Nephron (organoid): Measurements from ENCODE around the gene CLMN.

Source experiments
- H3K27ac Mint-ChIP-seq, 3 experiments: 2 replicates each; pipeline ENCODE4 v1.8.0; 2020; ENCODE audit warnings: mixed read lengths in 3 of 3, mild to moderate bottlenecking in 2 of 3, moderate library complexity in 1 of 3
- H3K27me3 Mint-ChIP-seq: 2 replicates; pipeline ENCODE4 v1.8.0; 2021; ENCODE audit warnings: low read depth, mild to moderate bottlenecking, moderate library complexity, mixed read lengths
- H3K36me3 Mint-ChIP-seq: 2 replicates; pipeline ENCODE4 v1.8.0; 2020; ENCODE audit warnings: low read depth, mixed read lengths
- H3K4me1 Mint-ChIP-seq: 2 replicates; pipeline ENCODE4 v1.8.0; 2020; ENCODE audit warnings: mixed read lengths
- H3K4me3 Mint-ChIP-seq, 3 experiments: 2 replicates each; pipeline ENCODE4 v1.8.0; 2020; ENCODE audit warnings: mild to moderate bottlenecking in 3 of 3, mixed read lengths in 3 of 3, moderate library complexity in 2 of 3
- H3K9me3 Mint-ChIP-seq: 2 replicates; pipeline ENCODE4 v1.8.0; 2020; ENCODE audit warnings: mixed read lengths
- TF ChIP-seq, protein P1 (sequence below), 3 experiments: fragments of 200-600 bp; sonication (generic); IDR thresholded peaks; one replicate each; pipeline ENCODE4 v1.5.0; 2021; ENCODE audit warnings: antibody characterized with exemption in 3 of 3; ENCODE audit not compliant: unreplicated experiment in 3 of 3

The CLMN gene

DNA sequence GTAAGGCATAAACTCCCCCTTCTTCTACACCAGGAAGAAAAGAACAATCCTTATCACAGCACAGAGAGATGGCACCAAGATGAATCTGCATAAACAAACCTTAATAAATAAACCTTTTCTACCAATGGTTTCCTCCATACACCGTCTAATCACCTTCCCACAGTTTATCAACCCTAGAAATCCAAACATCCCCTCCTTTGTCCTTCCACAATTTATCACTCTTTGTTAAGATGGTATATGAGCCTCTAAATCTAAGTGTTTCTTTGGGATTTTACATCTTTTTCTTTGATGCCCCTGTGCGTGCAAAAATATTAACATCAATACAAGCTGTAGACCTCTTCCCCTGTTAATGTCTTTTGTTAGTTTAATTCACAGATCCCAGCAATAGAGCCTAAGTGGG, 174.9 kb downstream of the CLMN start:
- Mint-ChIP-seq H3K27ac (no peak overlapping the region), H3K36me3 (peaks cover 31% of the 10 kb centered on the region), H3K4me1 (peaks cover 44% of the 10 kb centered on the region), H3K9me3 (peaks cover 18% of the 10 kb centered on the region), H3K27me3 (no peaks in the 10 kb centered on the region), H3K4me3 (no peak overlapping the region)
- TF ChIP-seq, protein P1, sequence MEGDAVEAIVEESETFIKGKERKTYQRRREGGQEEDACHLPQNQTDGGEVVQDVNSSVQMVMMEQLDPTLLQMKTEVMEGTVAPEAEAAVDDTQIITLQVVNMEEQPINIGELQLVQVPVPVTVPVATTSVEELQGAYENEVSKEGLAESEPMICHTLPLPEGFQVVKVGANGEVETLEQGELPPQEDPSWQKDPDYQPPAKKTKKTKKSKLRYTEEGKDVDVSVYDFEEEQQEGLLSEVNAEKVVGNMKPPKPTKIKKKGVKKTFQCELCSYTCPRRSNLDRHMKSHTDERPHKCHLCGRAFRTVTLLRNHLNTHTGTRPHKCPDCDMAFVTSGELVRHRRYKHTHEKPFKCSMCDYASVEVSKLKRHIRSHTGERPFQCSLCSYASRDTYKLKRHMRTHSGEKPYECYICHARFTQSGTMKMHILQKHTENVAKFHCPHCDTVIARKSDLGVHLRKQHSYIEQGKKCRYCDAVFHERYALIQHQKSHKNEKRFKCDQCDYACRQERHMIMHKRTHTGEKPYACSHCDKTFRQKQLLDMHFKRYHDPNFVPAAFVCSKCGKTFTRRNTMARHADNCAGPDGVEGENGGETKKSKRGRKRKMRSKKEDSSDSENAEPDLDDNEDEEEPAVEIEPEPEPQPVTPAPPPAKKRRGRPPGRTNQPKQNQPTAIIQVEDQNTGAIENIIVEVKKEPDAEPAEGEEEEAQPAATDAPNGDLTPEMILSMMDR (IDR thresholded peaks at IDR 0.05; ENCODE audit: unreplicated experiment in 3 of 3): no peak

GRCh38 chr14:95143808-95144620, 175.7 kb downstream of the CLMN start:
- Mint-ChIP-seq H3K27ac (no peak overlapping the region), H3K9me3 (peaks cover 18% of the 10 kb centered on the region), H3K27me3 (no peaks in the 10 kb centered on the region), H3K36me3 (peaks cover 31% of the 10 kb centered on the region), H3K4me1 (peaks cover 46% of the 10 kb centered on the region), H3K4me3 (no peak overlapping the region)
- TF ChIP-seq, protein P1 (IDR thresholded peaks at IDR 0.05; ENCODE audit: unreplicated experiment in 3 of 3): no peak

GRCh38 chr14:95142208-95142607, 177.5 kb downstream of the CLMN start:
- H3K27me3 Mint-ChIP-seq: no peaks in the 10 kb centered on the region
- no peak overlapping the region for H3K27ac Mint-ChIP-seq
- TF ChIP-seq, protein P1 (IDR thresholded peaks at IDR 0.05; ENCODE audit: unreplicated experiment in 3 of 3): no peak
- peaks cover 23% of the 10 kb centered on the region for H3K36me3 Mint-ChIP-seq
- peaks cover 16% of the 10 kb centered on the region for H3K9me3 Mint-ChIP-seq
- H3K4me1 Mint-ChIP-seq: peaks cover 48% of the 10 kb centered on the region
- no peak overlapping the region for H3K4me3 Mint-ChIP-seq

- Mint-ChIP-seq H3K9me3 (peaks cover 15% of the 10 kb centered on the region), H3K4me3 (no peak overlapping the region), H3K27me3 (no peaks in the 10 kb centered on the region), H3K4me1 (peaks cover 49% of the 10 kb centered on the region), H3K27ac (no peak overlapping the region), H3K36me3 (peaks cover 23% of the 10 kb centered on the region)
- TF ChIP-seq, protein P1 (IDR thresholded peaks at IDR 0.05; ENCODE audit: unreplicated experiment in 3 of 3): no peak
These were observed 178.0 kb downstream of the CLMN start for GRCh38 chr14:95141684-95142083.

DNA sequence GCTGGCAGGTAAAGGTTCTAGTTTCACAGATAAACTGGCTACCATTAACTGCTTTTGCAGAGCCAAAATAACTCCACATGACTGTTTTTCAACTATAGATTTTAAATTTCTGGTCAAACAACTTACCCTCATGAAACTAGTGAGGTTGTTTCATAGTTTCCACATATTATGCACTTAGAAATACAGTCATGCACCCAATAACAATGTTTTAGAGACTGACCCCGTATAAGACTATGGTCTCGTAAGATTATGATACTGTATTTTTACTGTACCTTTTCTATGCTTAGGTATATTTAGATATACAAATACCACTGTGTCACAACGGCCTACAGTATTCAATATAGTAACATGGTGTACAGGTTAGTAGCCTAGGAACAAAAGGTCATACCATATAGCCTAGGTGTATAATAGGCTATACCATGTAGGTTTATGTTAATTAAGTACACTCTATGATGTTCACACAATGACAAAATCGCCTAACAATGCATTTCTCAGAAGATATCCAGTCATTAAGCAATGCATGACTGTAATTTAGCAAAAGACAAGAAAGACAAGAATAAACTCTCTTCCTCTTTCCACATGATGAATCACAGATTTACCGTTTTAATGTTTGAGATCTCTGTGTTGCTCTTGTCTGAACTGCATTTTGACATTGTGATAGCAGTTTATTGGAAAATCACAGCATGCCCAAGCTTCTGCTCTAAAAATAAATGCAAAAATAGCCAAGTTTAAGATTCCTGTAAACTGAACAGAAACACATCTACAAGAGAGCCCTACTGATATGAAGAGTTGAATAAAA, 179.4 kb downstream of the CLMN start:
- TF ChIP-seq, protein P1 (IDR thresholded peaks at IDR 0.05; ENCODE audit: unreplicated experiment in 3 of 3): no peak
- Mint-ChIP-seq H3K4me3 (no peak overlapping the region), H3K27ac (no peak overlapping the region), H3K27me3 (no peaks in the 10 kb centered on the region), H3K36me3 (peaks cover 12% of the 10 kb centered on the region), H3K9me3 (peaks cover 7% of the 10 kb centered on the region), H3K4me1 (peaks cover 48% of the 10 kb centered on the region)
